Measurements from ENCODE around the gene SCO2.
A peak's percentile ranks its signal among the peaks of the same experiment; 100 is the strongest.

Gene SCO2

GRCh38 chr22:50525104-50525857 is at the start of gene SCO2:
Gene SCO2, minus strand, starts transcription at chr22:50525598. Its CDS starts 1,187 bp downstream, at chr22:50524411.
- peak; percentile 41 for DNase-seq

GRCh38 chr22:50574383-50574755 is 49.0 kb upstream of the SCO2 start:
- no peak for DNase-seq

GRCh38 chr22:50573491-50574382 is 48.3 kb upstream of the SCO2 start:
- no peak for DNase-seq

GRCh38 chr22:50572965-50573364 is 47.6 kb upstream of the SCO2 start:
- no peak for DNase-seq

GRCh38 chr22:50571264-50572175 is 46.1 kb upstream of the SCO2 start:
- no peak for DNase-seq

GRCh38 chr22:50570861-50571260 is 45.5 kb upstream of the SCO2 start:
- no peak for DNase-seq

GRCh38 chr22:50569896-50570535 is 44.6 kb upstream of the SCO2 start:
- no peak for DNase-seq

GRCh38 chr22:50569041-50569459 is 43.7 kb upstream of the SCO2 start:
- DNase-seq, result no peak

- no peak for DNase-seq
Measured at GRCh38 chr22:50568626-50569025, 43.2 kb upstream of the SCO2 start.

- DNase-seq, result no peak
Measured at GRCh38 chr22:50567721-50568252, 42.4 kb upstream of the SCO2 start.

- DNase-seq, result no peak
Measured at GRCh38 chr22:50564289-50564688, 38.9 kb upstream of the SCO2 start.

- DNase-seq, result no peak
Measured at GRCh38 chr22:50563413-50564160, 38.2 kb upstream of the SCO2 start.

GRCh38 chr22:50562523-50563412 is 37.4 kb upstream of the SCO2 start, which contains the start of gene SYCE3:
Gene SYCE3, minus strand, starts transcription at chr22:50562919. Its CDS starts 6,514 bp downstream, at chr22:50556405.
- peak; percentile 63 for DNase-seq

GRCh38 chr22:50561401-50562358 is 36.3 kb upstream of the SCO2 start:
- no peak for DNase-seq

- no peak for DNase-seq
Measured at GRCh38 chr22:50560034-50560433, 34.6 kb upstream of the SCO2 start.

GRCh38 chr22:50556703-50557102 is 31.3 kb upstream of the SCO2 start:
- no peak for DNase-seq

GRCh38 chr22:50553310-50553709 is 27.9 kb upstream of the SCO2 start:
- DNase-seq, result no peak

GRCh38 chr22:50551160-50551752 is 25.9 kb upstream of the SCO2 start:
- DNase-seq, result no peak

- DNase-seq, result no peak
Measured at GRCh38 chr22:50550395-50550794, 25.0 kb upstream of the SCO2 start.

Measured in NCI-H1417 treated with DMSO at 0.1 percent for 48 hours (cell line).